GM21360 (cell line): ENCODE results near the gene ABTB2.

Experiments used
- ATAC-seq: cut with Tn5 transposase; IDR thresholded peaks from one replicate; pipeline ENCODE4 v1.9.1; 2021; ENCODE audit warnings: mild to moderate bottlenecking, moderate library complexity; ENCODE audit not compliant: unreplicated experiment

The ABTB2 gene

DNA sequence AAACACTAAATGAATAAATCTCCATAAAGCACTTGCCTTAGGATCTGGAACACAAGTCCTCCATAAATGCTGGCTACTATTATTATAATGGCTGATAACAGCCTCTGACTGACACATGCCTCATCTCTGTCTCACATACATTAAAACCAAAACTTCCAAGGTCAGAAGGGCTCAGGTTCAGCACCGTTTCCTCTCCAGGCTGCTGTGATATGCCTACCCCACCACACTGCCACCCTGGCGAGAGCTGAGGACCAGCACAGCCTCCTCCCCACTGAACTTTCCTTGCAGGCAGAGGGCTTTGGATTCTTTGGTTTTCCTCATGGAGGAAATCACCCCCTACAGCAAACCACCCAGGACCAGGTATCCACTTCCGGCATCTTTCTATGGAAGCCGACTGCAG, 112.8 kb downstream of the ABTB2 start:
- no peak for ATAC-seq

DNA sequence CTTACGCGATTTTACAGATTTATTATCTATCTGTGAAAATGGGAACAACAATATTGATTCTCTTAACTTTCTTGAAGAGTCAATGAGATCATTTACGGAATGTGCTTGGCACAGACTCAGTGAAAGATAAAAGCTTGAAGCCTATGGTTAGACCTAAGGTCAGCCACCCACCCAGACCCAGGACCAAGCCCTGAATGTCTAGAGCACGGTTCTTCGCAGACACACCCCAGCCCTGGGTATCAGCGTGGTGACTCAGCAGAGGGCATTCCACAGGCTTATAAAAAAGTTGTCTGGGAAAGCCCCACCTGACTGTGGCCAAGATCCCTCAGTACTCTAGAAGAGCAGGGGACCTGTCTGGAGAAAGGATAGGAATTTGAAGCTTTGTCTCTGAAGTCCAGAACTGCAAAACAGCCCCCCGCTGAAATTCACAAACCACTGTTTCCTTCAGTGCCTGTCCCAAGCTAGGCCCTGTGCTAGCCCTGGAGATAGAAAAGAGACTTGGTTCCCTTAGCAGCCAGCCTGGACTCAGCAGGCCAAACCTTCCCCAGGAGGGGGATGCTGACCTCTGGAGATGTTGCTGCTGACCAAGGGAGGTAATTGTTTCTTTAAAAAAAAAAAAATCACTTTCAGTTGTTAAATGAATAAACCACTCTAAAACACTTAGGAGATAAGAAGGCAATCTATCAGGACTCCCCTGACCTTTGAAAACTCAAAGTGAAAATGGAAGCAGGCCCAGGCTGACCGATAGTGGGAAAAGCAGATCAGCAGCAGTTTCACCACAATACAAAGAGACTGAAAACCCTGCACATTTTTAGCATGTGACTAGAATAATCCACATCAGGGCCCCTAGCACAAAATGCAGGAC, 114.0 kb downstream of the ABTB2 start:
- ATAC-seq, result peak; percentile 63

DNA sequence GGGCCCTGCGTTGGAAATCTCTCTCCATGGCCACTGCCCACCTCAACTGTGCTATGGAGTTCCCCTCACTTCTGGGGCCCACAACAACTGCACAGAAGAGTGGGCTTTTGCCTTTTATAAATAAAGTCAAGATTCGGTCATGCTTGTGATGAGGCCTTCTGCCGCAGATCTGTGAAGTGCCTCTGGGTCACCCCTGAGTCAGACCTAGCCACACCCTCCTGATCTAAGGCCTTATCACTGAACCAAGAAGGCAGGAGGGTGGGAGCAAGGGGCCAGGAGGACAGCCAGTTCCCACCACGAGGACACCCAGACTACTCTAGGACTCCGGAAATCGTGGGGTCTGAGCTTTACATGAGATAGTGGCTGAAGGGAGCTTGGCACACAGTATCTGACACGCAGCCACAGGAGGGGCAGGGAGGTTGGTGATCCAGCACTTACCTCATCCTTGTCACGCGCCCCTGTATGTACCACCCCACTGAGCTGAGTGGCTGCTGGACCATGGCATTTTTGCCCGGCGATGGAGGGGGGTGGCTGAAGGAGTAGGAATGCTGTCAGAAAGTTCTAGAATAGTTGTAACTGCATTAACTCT, 115.7 kb downstream of the ABTB2 start:
- no peak for ATAC-seq

DNA sequence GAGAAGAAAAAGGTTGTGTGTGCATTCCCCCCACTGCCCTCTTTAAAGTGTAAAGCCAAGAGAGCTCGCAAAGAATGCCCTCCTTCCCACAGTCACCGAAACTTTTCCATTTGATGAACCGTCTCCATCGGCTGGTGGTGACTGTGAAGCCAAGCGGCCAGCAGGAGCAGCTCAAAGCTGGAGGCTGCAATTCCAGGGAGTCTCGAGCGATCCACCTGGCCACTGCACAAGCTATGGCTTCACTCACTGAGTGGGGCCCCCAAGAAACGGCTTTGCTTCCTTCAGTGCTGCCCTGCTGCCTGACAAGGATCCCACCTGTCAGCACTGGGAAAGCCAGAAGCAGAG, 117.7 kb downstream of the ABTB2 start:
- no peak for ATAC-seq

DNA sequence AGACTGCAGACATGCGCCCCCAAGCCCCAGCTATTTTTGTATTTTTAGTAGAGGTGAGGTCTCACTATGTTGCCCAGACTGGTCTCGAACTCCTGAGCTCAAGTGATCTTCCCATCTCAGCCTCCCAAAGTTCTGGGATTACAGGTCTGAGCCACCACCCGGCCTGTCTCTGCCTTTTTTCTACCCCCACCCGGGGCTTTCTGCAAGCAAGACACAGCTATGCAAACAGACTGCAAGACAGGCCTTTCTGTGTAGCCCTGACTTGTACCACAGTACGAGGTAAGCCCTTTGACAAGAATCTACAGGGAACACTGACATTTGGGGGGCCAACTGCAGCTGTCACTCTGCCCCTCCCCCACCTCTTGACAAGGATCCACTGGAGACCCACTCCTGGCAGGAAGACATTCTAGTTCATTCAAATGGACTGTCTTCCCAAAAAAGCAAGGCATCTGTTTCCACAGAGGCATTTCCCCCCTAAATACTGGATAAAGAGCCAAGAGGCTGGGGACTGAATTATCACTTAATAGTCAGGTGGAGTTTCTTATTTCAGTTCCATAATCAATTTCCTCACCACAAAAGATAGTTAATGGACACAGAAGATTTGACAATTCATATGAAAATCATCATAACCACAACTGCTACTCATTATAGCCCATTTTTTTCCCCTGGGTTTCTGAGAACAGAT, 118.2 kb downstream of the ABTB2 start:
- no peak for ATAC-seq

DNA sequence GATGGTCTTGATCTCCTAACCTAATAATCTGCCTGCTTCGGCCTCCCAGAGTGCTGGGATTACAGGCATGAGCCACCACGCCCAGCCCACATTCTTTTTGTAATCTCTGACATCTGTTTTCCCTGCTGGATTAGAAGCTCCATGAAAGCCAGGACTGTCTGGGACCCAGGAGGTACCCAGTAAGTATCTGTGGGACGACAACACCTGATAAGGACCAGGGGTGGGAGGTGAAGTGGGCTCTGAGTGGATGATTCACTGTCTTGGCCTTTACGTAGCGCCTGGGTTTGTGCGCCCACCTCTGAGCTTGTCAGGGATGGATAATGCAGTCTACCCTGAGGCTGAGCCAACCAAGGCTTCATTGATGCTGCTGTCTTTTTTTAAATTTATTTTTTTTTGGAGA, 118.8 kb downstream of the ABTB2 start:
- ATAC-seq, result no peak

DNA sequence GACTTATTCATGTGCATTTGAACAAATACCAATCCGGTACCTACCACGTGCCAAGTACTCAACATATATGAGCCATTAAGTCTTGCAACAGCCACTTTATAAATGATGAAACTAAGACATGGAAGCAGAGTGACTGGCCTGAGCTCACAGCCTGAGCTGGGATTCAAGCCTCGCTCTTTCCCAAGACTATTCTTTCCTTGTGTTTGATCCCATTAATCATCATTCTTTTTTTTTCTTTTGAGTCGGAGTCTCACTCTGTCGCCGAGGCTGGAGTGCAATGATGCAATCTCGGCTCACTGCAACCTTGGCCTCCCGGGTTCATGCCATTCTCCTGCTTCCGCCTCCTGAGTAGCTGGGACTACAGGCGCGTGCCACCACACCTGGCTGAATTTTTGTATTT, 119.3 kb downstream of the ABTB2 start:
- ATAC-seq, result no peak

DNA sequence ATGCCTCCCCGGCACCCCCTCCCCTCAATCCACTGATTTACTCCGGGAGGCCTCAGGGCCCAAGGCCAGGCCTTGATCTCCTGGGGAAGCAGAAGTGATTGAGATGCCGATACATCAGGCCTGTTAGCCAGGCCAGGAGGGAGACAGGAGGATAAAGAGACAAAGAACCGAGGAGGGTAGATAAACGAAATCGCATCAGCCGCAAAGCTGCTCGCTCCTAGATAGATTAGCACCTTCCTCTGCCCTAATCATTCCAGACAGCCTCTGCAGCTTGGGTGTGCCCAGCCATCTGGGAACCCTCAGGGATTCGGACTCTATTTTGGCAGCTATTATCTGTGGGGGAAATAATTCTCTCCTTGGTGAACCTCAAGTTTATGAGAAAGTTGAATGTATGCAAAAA, 121.2 kb downstream of the ABTB2 start:
- ATAC-seq, result no peak

DNA sequence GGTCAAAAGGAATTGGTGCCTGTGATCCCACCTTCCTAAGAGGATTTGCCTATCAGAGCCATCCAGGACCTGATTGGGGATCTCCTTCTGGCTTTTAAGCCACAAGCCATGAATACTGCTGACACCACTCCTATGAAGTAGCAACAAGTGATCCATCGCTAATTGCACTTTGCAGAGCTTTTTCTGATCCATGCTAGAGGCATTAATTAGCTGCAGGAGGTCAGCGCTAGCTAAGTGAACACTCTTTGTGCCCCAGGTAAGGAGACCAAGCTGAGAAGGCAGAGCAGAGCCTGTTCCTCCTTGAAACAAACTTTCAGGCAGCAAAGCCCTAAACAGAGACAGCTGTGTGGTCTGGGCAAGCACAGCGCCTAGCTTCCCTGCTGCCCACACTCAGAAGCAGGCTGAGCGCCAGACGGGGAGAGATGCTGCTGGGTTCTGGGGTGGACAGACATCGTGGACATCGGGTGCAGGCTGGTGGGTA, 122.2 kb downstream of the ABTB2 start:
- ATAC-seq, result no peak

DNA sequence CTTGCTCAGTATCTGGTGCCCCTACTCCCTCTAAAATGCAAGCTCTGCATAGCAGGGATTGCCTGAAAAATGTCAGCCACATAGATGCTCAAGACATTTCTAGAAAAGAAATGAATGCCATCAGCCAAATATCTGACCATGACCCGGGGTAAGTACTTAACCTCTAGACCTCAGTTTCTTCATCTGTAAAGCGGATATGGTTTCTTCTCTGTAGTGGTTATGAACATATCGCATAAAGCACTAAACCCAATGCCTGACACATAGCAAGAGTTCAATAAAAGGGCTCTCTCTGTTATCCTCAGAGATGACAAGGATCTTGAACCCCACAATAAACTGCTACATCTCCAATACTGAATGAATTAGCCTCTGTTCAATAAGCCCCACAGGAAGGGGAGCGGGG, 122.6 kb downstream of the ABTB2 start:
- no peak for ATAC-seq

DNA sequence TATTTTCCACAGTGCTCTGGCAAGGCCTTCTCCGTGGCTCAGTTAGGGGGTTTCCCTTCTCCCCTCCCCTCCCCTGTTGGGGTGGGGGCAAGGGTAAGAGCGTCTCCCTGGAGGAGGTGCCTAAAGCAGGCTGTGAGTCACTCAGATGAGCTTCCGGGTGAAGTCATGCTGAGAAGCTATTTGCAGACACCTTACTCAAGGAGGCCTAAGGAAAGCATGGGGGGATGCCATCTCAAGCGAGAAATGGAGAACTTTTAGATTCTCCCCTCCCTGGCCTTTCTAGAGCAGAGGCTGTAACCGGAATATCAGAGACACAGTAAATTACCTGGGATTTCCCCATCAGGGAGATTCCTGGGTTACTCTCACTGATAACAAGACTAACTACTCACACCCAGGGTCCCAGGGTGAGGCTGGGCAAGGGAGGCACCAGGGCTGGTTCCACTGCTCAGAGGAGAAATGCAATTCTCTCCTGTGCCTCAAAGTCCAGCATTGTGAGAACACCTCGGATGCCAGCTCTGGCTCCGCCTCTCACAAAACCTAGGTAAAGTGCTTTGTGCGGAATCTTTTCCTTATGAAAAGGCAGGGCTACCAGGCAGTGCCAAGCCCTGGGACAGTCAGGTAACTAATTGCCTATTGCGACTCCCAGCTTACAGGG, 123.6 kb downstream of the ABTB2 start:
- peak; percentile 81 for ATAC-seq

DNA sequence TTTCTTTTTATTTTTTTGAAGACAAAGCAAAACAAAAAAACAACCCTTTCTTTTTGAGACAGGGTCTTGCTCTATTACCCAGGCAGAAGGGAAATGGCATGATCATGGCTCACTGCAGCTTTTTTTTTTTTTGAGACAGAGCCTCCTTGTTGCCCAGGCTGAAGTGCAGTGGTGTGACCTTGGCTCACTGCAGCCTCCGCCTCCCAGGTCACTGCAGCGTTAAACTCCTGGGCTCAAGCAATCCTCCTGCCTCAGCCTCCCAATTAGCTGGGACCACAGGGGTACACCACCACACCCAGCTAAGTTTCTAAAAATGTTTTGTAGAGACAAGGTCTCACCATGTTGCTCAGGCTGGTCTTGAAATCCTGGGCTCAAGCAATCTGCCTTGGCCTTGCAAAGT, 124.6 kb downstream of the ABTB2 start:
- ATAC-seq, result no peak

DNA sequence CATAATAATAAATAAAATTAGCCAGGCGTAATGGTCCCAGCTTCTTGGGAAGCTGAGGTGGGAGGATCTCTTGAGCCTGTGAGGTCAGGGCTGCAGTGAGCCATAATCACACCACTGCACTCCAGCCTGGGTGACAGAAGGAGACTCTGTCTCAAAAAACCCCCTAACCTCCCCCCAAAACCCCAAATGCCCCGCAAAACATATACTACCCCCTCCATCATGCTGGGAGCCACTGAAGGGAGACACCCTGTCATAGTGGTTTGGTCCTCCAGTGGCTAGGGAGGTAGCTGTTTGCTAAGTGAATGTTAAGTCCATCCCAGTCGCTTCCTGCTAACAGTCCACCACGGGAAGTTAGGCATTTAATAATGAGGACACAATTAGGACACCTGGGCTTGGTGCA, 125.0 kb downstream of the ABTB2 start:
- no peak for ATAC-seq

DNA sequence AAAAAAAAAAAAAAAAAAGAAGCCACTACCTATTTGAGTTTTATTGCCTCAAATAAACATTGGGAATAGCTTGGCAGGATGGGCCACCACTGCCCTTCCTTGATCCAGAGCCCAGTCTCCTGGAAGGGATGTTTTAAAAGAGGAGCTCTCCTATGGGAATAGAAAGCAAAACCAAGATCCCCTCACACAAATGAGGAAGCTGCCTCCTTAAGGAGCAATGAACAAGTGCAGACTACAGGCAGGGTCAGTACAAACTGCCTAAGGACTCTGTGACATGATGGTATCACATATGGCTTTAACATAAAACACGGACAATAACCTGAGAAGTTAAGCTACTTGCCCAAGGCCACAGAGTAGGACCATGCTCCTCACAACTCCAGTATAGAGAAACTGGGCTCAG, 131.6 kb downstream of the ABTB2 start:
- no peak for ATAC-seq

DNA sequence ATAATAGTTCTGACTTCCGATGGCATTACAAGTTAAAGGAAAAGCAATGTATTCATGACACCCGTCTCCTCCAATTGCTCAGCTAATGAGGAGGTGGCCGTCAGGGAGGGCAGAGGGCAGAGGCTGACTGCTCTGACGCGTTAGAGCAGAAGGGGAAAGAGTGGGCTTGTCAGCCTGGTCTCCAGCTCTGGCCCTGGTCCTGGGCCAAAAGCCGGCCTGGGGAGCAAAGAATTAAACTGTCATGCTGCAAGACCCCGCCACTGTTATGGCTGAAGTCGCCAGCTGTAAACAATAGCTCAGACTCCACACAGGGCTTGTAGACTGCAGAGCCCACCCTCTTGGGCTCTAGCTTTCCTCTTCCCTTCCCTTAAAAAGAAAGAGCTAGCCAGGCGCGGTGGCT, 132.7 kb downstream of the ABTB2 start:
- no peak for ATAC-seq

DNA sequence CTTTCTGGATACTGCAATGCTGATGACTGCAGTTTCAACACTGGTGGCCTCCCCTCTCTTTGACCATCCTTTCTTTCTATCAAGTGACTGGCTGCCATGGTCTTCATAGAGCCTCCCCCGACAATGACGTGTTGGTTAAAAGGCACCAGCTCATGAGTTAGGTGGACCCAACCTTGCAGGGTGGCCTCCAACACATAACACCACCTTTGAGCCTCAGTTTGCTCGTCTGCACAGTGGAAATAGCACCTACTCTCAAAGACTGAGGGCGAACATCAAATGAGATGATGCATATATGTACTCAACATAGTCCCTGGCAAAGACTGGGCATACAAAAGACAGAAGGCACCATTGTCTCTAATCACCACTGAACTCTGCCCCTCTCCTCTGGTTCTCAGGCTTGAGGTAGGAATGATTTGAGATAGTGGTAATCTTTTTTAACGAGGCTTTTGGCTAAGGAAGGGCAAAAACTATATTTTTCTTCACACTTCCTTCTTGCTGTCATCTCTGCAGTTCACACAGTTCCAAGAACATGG, 133.3 kb downstream of the ABTB2 start:
- ATAC-seq, result no peak

DNA sequence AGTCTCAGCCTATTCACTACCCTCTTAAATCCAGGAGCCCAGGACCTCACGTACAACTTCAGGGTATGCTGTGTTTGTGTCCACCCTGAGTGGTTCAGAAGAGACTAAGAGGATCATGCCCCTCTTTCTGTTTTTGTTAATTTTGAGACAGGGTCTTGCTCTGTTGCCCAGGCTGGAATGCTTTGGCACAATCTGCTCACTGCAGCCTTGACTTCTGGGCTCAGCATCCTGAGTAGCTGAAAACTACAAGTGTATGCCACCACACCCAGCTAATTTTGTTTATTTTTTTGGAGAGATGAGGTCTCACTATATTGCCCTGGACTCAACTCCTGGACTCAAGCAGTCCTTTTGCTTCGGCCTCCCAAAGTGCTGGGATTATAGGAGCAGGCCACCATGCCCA, 133.9 kb downstream of the ABTB2 start:
- ATAC-seq, result no peak

DNA sequence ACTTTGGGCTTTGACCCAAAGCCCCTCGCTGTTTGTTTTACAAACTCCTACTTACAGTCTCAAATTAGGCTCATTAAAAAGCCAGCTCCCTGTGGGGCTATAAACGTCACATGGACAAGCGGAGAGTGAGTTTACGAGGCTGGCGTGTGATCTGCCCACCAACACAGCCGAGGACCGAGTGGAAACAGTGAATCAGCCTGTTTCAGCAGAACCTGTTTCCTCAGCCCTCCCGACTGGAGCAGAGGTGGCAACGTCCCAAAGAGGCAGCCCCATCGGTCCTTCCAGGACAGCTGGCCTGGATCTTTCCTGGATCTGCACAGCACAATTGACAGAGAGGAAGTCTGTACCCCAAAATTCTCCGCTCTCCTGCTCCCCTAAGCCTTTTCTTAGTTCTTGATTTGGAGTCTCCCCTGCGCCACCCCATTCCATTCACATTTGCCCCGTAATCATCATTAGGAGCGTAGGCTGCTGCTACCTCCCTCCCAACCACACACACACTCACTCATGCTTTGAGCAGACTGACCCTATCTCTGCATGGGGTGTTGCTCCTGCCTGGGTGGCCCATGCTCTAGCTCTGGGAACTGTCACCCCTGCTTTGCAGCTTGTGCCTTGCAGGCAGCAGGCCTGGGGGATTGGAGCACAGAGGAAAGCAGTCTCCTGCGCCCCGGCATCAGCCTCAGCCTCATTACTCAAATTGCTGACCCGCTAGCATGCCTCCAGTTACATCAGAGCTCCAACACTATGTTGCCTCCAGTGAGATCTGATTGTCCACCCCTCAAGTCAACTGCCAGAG, 134.6 kb downstream of the ABTB2 start:
- ATAC-seq, result no peak

DNA sequence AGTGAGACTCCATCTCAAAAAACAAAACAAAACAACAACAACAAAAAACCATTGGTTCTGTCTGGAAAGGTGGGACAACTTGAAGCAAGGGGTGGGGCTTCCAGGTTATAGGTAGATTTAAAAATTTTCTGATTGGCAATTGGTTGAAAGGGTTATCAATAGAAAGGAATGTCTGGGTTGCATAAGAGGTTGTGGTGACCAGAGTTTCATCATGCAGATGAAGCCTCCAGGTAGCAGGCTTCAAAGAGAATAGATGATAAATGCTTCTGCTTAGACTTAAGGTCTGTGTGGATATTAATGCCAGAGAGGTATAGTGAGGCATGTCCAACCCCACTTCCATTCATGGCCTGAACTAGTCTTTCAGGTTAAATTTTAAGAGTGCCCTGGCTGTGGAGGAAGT, 135.8 kb downstream of the ABTB2 start:
- ATAC-seq, result no peak

DNA sequence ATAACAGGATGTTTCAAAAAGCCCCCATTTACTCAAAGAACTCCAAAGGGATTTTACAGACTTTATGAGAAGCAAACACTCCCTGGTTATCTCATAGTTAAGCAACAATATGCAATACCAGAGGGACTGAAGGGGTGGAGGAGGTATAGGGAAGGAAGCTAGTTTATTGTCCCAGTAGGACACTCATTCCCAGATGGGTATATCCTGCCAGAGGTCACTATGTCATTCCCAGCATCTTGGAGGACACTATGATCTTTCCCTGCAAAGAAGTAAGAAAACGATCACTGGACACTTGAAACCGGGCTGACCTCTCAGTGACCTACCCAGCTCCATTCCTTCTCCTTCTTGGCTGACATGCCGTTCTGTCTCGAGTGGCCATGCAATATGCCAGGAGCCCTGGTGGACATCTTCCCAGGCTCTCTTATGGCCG, 137.9 kb downstream of the ABTB2 start:
- no peak for ATAC-seq
